BLaER1 treated with 17β-estradiol and CSF1 and Interleukin-3, amounts not matched to agents 10 nM and 100 nM (cell line): ENCODE data around the gene S100B.

Experiments used
- H3K27ac ChIP-seq, 11 experiments: shearing (Covaris generic); formaldehyde crosslinking; 2 replicates each; pipeline ENCODE4 v1.8.1; 2022
- H3K27me3 ChIP-seq, 11 experiments: shearing (Covaris generic); formaldehyde crosslinking; 2 replicates each; pipeline ENCODE4 v1.8.1; 2022
- H3K36me3 ChIP-seq, 11 experiments: shearing (Covaris generic); formaldehyde crosslinking; 2 replicates each; pipeline ENCODE4 v1.8.1; 2022
- H3K4me1 ChIP-seq, 10 experiments: shearing (Covaris generic); formaldehyde crosslinking; 2 replicates each; pipeline ENCODE4 v1.8.1; 2022
- H3K4me2 ChIP-seq, 11 experiments: shearing (Covaris generic); formaldehyde crosslinking; 2 replicates each; pipeline ENCODE4 v1.8.1; 2022
- H3K4me3 ChIP-seq, 10 experiments: shearing (Covaris generic); formaldehyde crosslinking; 2 replicates each; pipeline ENCODE4 v1.8.1; 2022
- H3K9ac ChIP-seq, 11 experiments: shearing (Covaris generic); formaldehyde crosslinking; 2 replicates each; pipeline ENCODE4 v1.8.1; 2022
- H3K9me3 ChIP-seq, 11 experiments: shearing (Covaris generic); formaldehyde crosslinking; replicated peaks in 1 of 11; 2 replicates each; pipeline ENCODE4 v1.8.1; 2022
- H4K20me1 ChIP-seq, 11 experiments: shearing (Covaris generic); formaldehyde crosslinking; 2 replicates each; pipeline ENCODE4 v1.8.1; 2022
- Cebpa-rat ChIP-seq, 11 experiments: shearing (Covaris generic); IDR thresholded peaks; 2 replicates each; pipeline ENCODE4 v1.8.1; 2022

The S100B gene

GRCh38 chr21:46604975-46605766 lies at the start of gene S100B:
TSS of gene S100B (minus strand) at chr21:46605082. CDS start at chr21:46602415, 2,667 bp downstream.
- peaks cover 3 to 6% (median 5%) of the 10 kb centered on the region in 11 experiments; a peak in 21 of 22 replicates for H3K9me3 ChIP-seq
- H3K36me3 ChIP-seq: no peaks in the 10 kb centered on the region
- TF ChIP-seq Cebpa-rat (IDR thresholded peaks at IDR 0.05): no peak
- H3K27ac ChIP-seq: peak within 1 kb of the TSS; percentile 2 to 63 (median 53); a peak in 17 of 22 replicates
- H3K4me3 ChIP-seq: no peak within 1 kb of the TSS
- H3K4me2 ChIP-seq: peak within 1 kb of the TSS; percentile 74 to 90 (median 84)
- H3K9ac ChIP-seq: peak within 1 kb of the TSS in 4 of 11 experiments; percentile 8 to 49 (median 15); a peak in 2 of 22 replicates
- H4K20me1 ChIP-seq: no peaks in the 10 kb centered on the region
- no peaks in the 10 kb centered on the region for H3K27me3 ChIP-seq
- H3K4me1 ChIP-seq: peaks cover 23 to 52% (median 35%) of the 10 kb centered on the region in 10 experiments

- H3K4me3 ChIP-seq: no peak overlapping the region
- H3K9ac ChIP-seq: no peak overlapping the region
- no peak overlapping the region for H3K27ac ChIP-seq
- H3K36me3 ChIP-seq: peaks cover 97 to 100% (median 99%) of the 10 kb centered on the region in 11 experiments
- peaks cover 30 to 46% (median 35%) of the 10 kb centered on the region in 11 experiments for H3K9me3 ChIP-seq
- no peak overlapping the region for H3K4me2 ChIP-seq
- peaks cover 0 to 78% (median 14%) of the 10 kb centered on the region in 11 experiments; a peak in 14 of 22 replicates for H4K20me1 ChIP-seq
- H3K27me3 ChIP-seq: no peaks in the 10 kb centered on the region
- TF ChIP-seq Cebpa-rat (IDR thresholded peaks at IDR 0.05): no peak
- no peaks in the 10 kb centered on the region for H3K4me1 ChIP-seq
Measured at GRCh38 chr21:46651121-46651520, 46.2 kb upstream of the S100B start.

- Histone ChIP-seq H3K36me3 (peaks cover 97 to 100% (median 99%) of the 10 kb centered on the region in 11 experiments), H3K27me3 (no peaks in the 10 kb centered on the region), H3K4me3 (no peak overlapping the region), H3K27ac (no peak overlapping the region), H3K9ac (no peak overlapping the region), H4K20me1 (peaks cover 0 to 79% (median 14%) of the 10 kb centered on the region in 11 experiments; a peak in 14 of 22 replicates), H3K4me2 (no peak overlapping the region), H3K4me1 (no peaks in the 10 kb centered on the region), H3K9me3 (peaks cover 25 to 41% (median 30%) of the 10 kb centered on the region in 11 experiments)
- no peak for TF ChIP-seq Cebpa-rat (IDR thresholded peaks at IDR 0.05)
Measured at GRCh38 chr21:46650476-46651098, 45.7 kb upstream of the S100B start.

DNA sequence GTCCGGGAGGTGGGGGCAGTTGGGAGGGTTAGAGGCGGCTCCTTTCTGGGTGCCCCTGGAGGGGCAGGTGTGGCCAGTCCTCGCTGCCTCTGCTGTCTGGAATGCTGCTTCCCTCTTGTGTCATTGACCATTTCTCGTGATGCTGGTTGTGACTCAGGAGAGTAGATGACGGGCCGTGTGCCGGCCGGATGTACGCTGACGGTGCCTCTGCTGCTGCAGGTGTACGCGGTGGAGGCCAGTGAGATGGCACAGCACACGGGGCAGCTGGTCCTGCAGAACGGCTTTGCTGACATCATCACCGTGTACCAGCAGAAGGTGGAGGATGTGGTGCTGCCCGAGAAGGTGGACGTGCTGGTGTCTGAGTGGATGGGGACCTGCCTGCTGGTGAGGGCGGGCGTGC lies 44.5 kb upstream of the S100B start:
- H3K27me3 ChIP-seq: no peaks in the 10 kb centered on the region
- no peak for TF ChIP-seq Cebpa-rat (IDR thresholded peaks at IDR 0.05)
- no peak overlapping the region for H3K4me3 ChIP-seq
- peaks cover 0 to 91% (median 14%) of the 10 kb centered on the region in 11 experiments; a peak in 15 of 22 replicates for H4K20me1 ChIP-seq
- H3K9ac ChIP-seq: no peak overlapping the region
- H3K36me3 ChIP-seq: peaks cover 97 to 100% (median 99%) of the 10 kb centered on the region in 11 experiments
- H3K4me1 ChIP-seq: no peaks in the 10 kb centered on the region
- no peak overlapping the region for H3K27ac ChIP-seq
- peaks cover 12 to 28% (median 18%) of the 10 kb centered on the region in 11 experiments for H3K9me3 ChIP-seq
- no peak overlapping the region for H3K4me2 ChIP-seq

DNA sequence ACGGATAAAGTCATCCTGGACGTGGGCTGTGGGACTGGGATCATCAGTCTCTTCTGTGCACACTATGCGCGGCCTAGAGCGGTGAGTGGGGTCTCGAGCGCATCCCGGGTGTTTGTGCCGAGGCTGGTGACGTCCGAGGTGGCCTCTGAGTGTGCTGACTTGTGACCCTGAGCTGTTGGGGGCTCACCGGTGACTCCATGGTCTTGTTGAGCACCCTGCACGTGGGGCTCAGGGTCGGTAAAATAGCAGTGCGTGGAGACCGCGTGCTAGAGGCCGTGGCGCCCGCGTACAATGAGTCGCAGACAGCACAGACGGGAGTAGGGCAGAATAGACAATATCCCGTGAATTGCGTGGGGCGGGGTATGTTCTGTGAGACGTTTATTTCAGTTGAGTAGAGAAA lies 43.7 kb upstream of the S100B start:
- H3K36me3 ChIP-seq: peaks cover 97 to 100% (median 99%) of the 10 kb centered on the region in 11 experiments
- H3K4me1 ChIP-seq: no peaks in the 10 kb centered on the region
- H3K4me3 ChIP-seq: no peak overlapping the region
- H3K4me2 ChIP-seq: no peak overlapping the region
- no peak overlapping the region for H3K27ac ChIP-seq
- no peaks in the 10 kb centered on the region for H3K27me3 ChIP-seq
- H4K20me1 ChIP-seq: peaks cover 0 to 97% (median 14%) of the 10 kb centered on the region in 11 experiments; a peak in 15 of 22 replicates
- H3K9me3 ChIP-seq: peaks cover 4 to 20% (median 10%) of the 10 kb centered on the region in 11 experiments; a peak in 21 of 22 replicates
- H3K9ac ChIP-seq: no peak overlapping the region
- no peak for TF ChIP-seq Cebpa-rat (IDR thresholded peaks at IDR 0.05)

- Histone ChIP-seq H3K4me3 (no peak overlapping the region), H3K4me2 (no peak overlapping the region), H3K27me3 (no peaks in the 10 kb centered on the region), H4K20me1 (peaks cover 0 to 99% (median 15%) of the 10 kb centered on the region in 11 experiments; a peak in 15 of 22 replicates), H3K9ac (no peak overlapping the region), H3K9me3 (peaks cover 0 to 3% (median 0%) of the 10 kb centered on the region in 11 experiments; a peak in 2 of 22 replicates), H3K36me3 (peaks cover 94 to 100% (median 98%) of the 10 kb centered on the region in 11 experiments), H3K27ac (no peak overlapping the region), H3K4me1 (no peaks in the 10 kb centered on the region)
- no peak for TF ChIP-seq Cebpa-rat (IDR thresholded peaks at IDR 0.05)
Measured at GRCh38 chr21:46646541-46647154, 41.8 kb upstream of the S100B start.

DNA sequence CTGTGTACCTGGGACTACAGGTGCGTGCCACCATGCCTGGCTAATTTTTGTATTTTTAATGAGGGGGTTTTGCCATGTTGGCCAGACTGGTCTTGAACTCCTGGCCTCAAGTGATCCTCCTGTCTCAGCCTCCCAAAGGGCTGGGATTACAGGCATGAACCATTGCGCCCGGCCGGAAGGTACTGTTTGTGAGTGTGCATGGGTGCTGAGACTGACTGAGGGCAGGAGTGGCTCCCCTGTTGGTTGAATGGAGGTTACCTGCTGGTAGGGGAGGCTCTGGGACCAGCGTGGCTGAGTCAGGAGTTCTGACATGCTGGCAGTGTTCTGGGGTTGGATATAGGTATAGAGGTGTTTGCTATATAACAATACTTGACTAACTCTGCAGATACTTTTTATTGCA lies 41.0 kb upstream of the S100B start:
- peaks cover 94 to 100% (median 98%) of the 10 kb centered on the region in 11 experiments for H3K36me3 ChIP-seq
- H3K27ac ChIP-seq: no peak overlapping the region
- H4K20me1 ChIP-seq: peaks cover 0 to 99% (median 9%) of the 10 kb centered on the region in 11 experiments; a peak in 15 of 22 replicates
- H3K27me3 ChIP-seq: no peaks in the 10 kb centered on the region
- H3K9ac ChIP-seq: no peak overlapping the region
- H3K4me1 ChIP-seq: no peaks in the 10 kb centered on the region
- no peaks in the 10 kb centered on the region for H3K9me3 ChIP-seq
- H3K4me3 ChIP-seq: no peak overlapping the region
- no peak overlapping the region for H3K4me2 ChIP-seq
- no peak for TF ChIP-seq Cebpa-rat (IDR thresholded peaks at IDR 0.05)

DNA sequence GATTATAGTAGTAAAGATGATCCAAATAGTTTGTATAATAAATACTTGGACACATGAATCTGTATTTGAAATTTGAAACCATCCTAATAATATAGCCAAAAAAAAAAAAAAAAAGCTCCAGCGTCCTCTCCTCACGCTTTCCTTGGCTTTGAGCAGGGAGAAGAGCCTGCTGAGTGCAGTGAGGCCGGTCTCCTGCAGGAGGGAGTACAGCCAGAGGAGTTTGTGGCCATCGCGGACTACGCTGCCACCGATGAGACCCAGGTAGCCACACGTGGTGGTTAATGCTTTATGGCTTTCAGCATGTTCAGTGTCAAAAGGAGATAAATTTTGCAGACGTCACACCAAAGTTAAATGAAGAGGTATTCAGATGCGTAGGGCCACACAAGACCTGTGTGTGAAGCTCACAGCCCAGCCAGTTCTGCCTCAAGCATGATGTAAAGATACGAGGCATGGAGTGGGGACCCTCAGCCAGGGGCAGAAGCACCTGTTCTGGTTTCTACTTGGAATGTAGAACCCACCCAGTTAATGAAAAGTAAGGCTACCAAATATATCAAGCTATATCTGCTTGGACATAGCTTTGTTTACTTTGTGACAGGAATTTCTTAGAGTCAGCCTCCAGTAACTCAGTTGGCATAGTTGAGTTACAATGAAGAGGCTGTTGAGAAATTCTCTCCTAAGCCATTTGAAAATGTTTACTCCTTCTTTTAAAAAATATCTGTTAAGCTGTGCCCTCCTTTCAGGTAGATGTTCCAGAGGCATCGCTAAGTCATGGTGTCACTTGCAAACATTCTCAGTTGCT lies 38.7 kb upstream of the S100B start:
- TF ChIP-seq Cebpa-rat (IDR thresholded peaks at IDR 0.05): no peak
- Histone ChIP-seq H3K9me3 (no peaks in the 10 kb centered on the region), H3K9ac (no peak overlapping the region), H3K27ac (no peak overlapping the region), H4K20me1 (peaks cover 0 to 99% (median 3%) of the 10 kb centered on the region in 11 experiments; a peak in 11 of 22 replicates), H3K4me1 (peaks cover 0 to 20% (median 4%) of the 10 kb centered on the region in 10 experiments; a peak in 12 of 20 replicates), H3K4me2 (no peak overlapping the region), H3K36me3 (peaks cover 75 to 90% (median 79%) of the 10 kb centered on the region in 11 experiments), H3K27me3 (no peaks in the 10 kb centered on the region), H3K4me3 (no peak overlapping the region)
